GM21723 (cell line): ENCODE results near the gene GAS1.

ENCODE experiments used
- ATAC-seq: cut with Tn5 transposase; IDR thresholded peaks from one replicate; pipeline ENCODE4 v1.9.1; 2021; ENCODE audit warnings: mild to moderate bottlenecking, moderate library complexity; ENCODE audit not compliant: unreplicated experiment

Gene GAS1

DNA sequence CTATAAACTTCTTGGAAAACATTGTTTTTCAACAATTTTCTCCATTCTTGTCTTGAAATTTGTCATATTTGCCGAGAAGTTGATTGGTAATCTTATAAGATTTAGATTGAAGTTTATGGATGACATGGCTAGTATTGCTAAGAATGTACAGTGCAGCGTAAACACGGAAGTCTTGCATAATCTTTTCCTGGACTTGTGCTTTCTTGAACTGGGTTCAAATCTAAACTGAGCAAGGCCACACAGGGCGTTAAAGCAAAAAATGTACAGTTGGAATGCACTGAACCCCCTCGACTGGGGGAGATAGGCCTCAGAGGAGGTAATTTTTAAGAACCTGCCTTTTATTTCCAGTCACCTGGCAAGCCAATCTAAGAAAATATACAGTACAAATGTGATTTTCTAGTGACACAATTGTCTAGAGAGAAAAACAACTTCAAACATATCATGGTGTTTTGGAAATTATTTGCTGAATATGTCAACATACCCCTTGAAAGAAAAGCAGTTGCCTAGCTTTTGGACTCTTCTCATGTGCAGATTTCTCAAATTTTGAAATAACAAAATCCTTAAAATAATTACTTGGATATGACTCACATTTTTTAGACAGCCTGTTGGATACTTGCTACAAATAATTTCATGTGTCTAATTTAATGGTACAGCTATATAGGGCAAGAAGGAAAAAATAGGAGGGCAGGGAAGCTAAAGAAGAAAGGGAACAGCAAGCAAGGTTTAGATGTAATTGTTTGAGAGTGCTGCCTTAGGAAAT, 18.5 kb upstream of the GAS1 start:
- ATAC-seq: no peak

DNA sequence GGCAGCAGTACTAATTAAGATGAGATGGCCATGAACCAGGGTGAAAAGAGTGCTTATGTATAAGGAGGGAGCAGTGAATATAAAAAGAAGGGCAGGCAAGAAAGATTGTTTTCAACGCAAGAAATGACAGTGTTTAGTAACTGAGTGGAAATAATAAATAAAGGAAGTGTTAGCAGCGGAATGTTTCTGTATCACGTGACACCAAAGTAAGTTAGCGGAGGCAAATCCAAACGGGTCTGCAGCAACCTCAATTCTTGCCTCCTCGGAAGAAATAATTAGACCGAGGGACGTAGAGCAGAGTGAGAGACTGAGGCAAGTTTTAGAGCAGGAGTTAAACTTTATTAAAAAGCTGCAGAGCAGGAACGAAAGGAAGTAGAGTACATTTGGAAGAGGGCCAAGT, 15.4 kb upstream of the GAS1 start:
- no peak for ATAC-seq

DNA sequence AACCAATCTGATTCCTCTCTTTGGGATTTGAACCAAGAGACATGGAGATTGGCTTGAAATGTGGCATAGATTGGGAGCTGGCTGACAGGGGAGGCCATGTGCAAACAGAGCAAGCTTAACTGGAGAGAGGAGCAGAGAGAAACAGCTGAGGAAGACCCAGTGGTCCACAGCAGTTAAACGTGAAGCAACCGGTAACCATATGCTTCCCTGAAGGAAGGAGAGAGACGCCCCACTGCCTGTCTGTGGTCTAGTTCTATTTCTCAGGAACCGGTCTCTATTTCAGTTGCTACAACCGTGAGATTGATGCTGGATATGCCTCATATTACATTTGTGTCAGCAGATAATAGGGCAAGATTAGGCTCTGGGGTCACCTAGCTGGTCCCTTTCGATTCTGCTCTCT, 13.6 kb upstream of the GAS1 start:
- ATAC-seq: no peak

DNA sequence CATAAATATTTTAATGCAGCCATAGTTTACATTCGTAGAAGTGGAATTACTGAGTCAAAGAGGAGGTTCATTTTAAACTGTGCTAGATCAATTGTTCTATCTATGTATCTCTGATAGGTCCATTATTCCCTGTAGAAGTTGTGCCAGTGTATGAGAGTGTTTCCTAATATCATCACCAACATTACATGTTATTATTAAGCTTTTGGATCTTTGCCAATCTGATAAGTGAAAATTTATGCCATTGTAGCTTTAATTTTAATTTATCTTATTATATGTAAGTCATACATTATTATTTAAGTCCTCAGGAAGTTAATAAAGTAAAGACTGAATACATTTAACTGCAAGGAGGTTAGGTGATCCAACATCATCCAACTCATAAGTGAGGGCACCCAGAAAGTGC, 10.9 kb upstream of the GAS1 start:
- ATAC-seq: no peak

GRCh38 chr9:86955561-86955960, 8.3 kb upstream of the GAS1 start:
- no peak for ATAC-seq

DNA sequence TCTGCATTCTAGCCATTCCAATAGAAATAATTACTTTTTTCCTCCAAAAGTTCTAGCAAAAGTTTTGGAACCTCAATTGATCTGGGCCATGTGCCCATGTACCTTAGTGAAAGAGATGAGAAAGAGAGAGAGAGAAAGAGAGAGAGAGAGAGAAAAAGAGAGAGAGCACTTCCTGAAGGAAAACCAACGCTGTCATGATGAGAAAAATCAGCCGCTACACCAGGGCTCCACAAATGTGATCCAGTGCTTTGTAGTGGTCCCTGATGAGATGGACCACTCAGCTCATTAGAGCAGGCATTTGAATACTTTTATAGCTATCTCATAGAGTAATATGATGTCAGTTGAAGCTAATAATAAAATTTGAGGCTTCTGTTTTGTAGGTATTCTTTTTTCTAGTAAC, 7.7 kb upstream of the GAS1 start:
- no peak for ATAC-seq

DNA sequence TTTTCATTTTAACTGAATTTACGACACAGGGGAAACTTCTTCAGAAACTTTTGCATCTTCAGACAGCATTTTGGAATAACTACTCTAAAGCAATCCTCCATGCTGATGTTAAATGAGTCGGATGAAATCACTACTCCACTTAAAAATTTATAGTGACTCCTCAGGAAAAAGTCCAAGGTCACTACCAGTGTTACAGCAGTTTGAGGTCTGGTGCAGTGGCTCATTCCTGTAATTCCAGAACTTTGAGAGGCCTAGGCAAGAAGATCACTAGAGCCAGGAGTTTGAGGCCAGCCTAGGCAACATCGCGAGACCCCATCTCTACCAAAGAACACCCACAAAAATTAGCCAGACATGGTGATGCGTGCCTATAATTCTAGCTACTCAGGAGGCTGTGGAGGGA, 5.9 kb upstream of the GAS1 start:
- no peak for ATAC-seq

- peak; percentile 77 for ATAC-seq
Measured at GRCh38 chr9:86948074-86948929, 996 bp upstream of the GAS1 start.

DNA sequence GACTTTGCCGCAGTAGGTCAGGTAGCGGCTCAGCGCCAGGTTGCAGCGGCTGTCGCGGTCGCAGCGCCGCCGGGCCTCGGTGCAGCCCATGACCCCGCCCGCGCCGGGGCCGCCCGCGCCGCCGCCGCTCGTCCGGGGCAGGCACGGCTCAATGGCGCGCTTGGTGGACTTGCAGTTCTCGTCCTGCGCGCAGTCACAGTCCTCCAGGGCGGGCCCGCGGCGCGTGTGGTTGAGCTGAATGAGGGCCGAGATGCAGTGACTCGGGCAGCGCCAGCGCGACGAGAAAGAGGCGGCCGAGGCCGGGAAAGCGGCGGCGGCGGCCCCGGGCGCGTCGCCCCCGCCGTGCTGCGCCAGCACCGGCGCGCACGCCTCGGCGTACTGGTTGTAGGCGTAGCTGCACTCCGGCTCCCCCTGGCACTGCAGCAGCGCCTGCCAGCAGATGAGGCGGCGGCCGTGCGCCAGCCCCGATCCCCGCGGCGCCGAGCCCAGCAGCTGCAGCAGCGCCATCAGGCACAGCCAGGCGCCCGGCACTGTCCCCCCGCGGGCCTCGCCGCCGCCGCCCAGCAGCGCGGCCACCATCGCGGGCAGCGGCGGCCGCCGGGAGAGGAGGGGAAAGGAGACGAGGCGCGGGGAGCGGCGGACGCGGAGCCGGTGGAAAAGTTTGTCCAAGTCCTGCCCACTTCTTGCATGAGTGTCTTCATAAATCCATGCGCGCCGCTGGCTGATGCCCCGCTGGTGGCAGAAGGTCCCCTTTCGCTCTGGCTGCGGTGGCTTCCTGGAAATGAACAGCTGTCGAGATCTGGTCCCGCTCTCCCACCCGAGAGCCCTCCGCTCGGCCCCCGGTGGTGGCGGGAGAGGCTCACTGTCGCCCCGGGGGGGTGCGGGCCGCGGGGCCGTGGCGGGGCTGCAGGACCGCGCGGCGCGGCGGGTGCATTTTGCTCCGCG, 833 bp downstream of the GAS1 start:
- ATAC-seq: peak; percentile 44

- ATAC-seq: no peak
Measured at GRCh38 chr9:86945728-86946200, 1.5 kb downstream of the GAS1 start.

DNA sequence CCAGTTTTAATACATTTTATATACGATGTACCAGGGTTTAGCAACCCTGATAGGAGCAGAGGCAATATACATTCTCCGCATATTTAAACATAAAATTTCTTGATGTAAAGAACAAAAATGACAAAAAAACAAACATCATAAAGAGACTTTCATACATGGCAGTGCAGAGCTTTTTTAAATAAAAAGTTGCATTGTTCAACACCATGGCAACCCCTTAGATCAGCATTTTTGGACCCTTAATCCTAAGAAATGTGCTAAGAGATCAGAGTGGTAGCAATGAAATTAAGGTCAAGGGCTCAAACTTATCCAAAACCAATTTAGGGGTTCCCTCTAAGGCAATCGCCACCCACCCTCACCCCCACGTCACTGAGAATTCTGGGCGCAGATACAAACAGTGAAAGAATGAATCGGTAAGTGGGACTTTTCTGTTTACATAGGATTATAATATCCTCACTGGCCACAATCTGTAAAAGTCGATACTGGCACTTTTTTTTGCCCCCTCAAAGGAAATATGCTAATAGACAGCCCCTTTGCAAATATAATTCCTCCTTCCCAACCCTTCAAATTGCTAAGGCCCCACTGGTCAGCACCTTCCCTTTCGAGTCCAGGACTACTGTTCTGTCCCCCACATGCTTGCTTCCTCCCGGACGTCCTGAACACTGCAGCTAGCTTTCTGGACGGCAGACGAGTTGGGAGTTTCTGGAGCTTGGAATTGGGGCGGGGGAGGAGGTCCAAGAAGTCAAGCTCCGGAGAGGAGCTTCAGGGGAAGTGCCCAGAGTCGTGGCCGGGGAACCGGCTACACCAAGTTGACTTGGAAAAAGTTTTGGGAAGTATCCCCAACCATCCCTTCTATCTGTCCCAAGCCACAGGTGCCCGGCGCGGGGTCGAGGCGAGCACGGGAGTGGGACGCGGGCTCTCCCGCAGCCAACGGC, 2.2 kb downstream of the GAS1 start:
- no peak for ATAC-seq

DNA sequence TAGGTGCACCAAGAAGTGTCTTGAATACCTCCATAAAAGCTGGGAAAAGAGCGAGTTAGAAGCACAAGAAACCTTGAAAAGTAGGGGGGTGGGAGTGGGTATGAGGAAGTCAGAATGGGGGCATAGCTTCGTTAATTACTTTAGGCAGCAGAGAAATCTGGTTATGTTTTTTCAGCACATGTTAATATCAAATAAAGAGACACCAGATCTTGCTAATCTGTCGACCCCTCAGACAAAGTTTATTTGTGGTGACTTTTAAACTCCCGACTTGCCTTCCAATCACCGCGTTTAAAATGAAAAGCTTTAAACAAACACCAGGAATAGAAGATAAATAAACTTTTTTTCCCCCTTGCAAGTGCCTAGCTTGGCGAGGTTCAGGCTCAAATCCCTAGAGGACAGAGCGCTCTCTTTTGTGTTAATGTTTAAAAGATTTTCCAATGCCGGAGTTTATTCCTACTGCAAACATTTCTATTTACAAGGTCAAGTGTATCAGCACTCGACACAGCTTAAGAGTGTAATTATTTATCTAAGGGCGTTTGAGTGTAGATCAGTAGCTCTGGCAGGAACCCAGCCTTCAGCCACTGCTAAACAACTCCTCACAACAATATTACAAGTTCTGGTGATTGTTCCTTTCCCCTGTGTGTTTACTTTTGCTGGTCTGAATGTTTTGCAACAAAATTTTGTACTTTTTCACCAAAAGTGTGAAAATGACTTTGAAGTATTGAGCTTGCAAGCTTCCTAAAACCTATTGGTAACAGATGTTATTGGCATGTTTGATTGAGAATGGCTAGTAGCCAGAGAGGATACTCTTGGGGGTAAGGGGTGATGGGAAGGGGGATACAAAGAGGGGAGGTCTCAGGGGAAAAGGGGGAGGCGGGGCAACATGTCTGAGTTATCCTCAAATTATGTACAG, 3.8 kb downstream of the GAS1 start:
- no peak for ATAC-seq

DNA sequence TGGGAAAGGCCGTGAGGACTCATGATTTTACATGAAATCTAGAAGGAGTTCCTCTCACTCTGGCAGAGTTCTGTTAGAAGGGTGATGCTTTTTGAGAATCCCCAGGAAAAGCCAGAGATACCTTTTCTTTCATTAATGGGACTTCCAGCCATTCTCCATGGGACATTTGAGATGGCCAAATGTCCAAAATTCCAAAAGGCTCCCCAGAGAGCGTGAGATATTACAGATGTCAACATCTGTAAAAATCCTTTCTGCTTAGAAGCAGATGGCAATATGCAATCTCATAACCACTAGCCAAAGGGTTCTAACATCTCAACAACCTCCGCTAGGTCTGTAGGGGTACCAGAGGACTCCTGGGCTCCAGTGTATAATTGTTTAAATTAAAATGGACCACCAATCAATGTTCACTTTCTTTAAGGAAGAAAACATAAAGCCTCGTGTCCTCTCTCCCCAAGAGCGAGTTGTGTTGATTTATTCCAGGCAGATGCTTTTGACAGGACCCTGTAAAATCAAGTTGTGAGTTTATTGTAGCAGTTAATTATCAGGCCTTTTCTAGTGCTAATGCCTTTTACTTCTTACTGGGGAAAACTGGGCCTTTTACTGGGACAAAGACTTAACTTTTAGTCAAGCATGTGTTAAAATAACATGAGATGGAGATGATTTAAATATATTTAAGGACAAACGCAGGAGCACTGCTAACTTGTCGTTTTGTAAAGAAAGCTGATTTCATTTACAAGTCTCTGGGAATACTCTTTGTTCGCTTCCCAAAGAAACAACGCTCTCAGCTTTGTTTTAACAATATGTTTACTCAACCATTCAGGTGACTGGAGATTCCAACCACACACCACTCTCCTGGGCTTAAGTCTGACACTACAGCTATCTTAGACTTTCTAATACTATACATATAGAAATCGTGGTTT, 4.8 kb downstream of the GAS1 start:
- no peak for ATAC-seq

- no peak for ATAC-seq
Measured at GRCh38 chr9:86941197-86941596, 6.1 kb downstream of the GAS1 start.

- no peak for ATAC-seq
Measured at GRCh38 chr9:86940774-86941173, 6.5 kb downstream of the GAS1 start.

DNA sequence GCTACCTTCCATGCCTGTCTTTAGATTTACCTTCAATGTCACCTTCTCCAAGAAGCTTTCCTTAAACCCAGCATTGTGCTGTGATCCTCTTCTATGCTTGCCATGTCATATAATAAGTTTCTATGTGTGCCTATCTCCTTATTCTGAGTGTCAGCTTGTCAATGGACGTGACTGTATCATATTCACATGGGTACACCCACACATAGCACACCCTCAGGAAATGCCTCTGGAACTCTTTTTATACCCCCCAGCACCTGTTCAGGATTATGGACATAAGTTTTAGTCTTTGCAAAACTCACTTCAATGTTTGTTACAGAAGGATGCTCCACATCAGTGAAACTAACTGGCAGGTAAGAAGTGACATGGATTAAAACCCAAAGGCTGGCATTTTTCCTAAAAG, 7.4 kb downstream of the GAS1 start:
- ATAC-seq: no peak

- no peak for ATAC-seq
Measured at GRCh38 chr9:86939321-86939720, 8.0 kb downstream of the GAS1 start.

DNA sequence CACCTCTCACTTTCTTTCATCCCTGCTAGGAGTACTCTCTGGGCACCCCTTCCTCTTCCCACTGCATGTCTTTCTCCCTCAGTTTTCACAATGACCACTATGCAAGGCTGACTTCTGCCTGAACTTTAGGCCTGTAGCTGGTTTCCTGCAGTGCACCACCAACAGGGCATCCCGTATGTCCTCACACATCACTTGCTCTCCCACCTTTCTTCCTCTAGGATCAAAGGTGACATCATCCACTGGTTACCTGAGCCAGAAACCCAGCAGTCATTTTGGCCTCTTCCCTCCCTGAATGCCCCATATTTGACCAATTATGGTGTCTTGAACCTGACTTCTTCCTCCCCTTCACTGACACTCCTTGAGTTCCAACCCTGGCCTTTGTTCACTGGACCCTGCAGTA, 8.5 kb downstream of the GAS1 start:
- ATAC-seq: no peak
